GM19328 (cell line): Measurements from ENCODE around the gene SFSWAP.
A peak's percentile ranks its signal among the peaks of the same experiment; 100 is the strongest.
"Not testable (repeated sequence)": the region's sequence is repeated elsewhere in the genome, so short reads cannot be mapped to it uniquely, and the experiment has no call there.

Source experiments
- ATAC-seq: cut with Tn5 transposase; IDR thresholded peaks from one replicate; pipeline ENCODE4 v1.9.1; 2021; ENCODE audit warnings: mild to moderate bottlenecking, moderate library complexity; ENCODE audit not compliant: unreplicated experiment

SFSWAP gene

GRCh38 chr12:131805421-131805820 lies 94.5 kb downstream of the SFSWAP start:
- no peak for ATAC-seq

DNA sequence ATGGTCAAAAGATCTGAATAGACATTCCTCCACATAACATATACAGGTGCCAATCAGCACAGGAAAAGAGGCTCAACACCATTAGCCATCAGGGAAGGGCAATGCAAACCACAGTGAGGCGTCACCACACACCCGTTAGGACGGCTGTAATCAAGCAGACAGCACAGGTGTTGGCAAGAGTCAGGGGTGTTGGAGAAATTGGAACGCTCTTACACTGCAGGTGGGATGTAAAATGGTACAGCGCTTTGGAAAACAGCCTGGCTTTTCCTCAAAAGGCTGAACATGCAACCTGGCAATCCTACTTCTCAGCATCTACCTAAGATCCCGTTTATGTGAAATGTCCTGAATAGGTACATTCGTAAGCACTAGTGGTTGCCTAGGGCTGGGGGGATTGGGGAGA lies 95.8 kb downstream of the SFSWAP start:
- ATAC-seq, result no peak

DNA sequence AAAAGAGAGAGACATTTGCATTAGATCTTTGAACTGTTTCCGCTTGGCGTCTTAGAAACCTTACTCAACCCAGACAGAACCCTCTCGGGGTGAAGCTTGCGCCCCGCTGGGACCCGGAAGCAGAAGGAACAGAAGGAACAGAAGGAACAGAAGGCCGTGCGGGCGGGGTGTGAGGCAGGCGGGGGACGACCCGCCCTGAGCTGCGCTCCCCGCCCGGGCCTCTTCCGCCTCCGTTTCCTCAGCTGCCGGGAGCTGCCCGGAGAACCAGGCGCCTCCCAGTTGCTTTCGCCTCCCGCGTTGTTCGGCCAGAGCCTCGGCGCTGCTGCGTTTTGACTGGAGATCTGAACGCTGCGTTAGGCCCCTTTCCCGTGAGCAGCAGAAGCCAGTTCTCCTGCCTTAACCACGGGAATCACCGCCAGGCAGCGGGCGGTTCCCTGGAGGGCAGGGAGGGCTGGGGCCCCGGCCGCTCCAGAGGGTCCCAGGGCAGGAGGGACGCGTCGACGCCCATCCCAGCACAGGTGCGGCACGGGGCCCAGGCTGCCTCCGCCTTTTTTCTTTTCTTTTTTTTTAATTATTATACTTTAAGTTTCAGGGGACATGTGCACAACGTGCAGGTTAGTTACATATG lies 98.0 kb downstream of the SFSWAP start:
- peak; percentile 87 for ATAC-seq

- ATAC-seq, result not testable (repeated sequence)
Observed at GRCh38 chr12:131809476-131810254, 98.8 kb downstream of the SFSWAP start.

DNA sequence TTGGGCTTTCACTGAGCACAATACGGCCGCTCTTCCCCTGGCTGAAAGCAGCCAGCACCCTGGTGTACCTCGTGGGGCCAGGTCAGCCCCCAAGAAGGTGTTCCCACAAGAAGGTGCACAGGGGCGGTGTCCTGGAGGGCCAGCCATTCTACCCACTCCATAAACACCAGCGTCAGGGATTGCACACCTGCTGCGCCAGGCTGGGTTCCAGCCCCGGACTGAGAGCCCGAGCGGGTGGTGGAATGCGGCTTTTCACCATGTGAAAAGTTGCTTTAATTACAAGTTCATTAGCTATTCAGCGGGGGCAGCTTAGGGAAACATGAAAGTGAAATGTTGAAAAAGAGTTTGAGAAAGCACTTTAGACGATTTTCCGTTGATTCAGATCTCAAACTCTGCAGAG lies 99.8 kb downstream of the SFSWAP start:
- ATAC-seq, result no peak

DNA sequence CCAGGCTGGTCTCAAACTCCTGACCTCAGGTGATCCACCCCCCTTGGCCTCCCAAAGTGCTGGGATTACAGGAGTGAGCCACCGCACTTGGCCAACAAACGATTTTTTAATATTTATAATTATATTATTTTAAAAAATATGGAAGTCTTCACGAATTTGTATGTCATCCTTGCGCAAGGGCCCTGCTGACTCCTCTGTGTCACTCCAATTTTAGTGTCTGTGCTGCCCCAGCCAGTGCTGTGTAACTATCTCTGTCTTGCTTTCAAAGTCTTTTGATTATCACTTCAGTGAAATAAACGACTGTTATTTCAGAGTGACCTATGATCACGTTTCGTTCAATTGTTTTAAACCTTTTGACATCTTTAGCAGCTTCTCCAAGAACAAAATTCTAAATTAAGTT lies 104.2 kb downstream of the SFSWAP start:
- no peak for ATAC-seq

GRCh38 chr12:131816495-131816894 lies 105.6 kb downstream of the SFSWAP start:
- no peak for ATAC-seq

- no peak for ATAC-seq
Observed at GRCh38 chr12:131817241-131817640, 106.4 kb downstream of the SFSWAP start.

GRCh38 chr12:131818821-131819585 lies 108.1 kb downstream of the SFSWAP start:
- no peak for ATAC-seq

GRCh38 chr12:131824450-131824849 lies 113.6 kb downstream of the SFSWAP start:
- no peak for ATAC-seq

GRCh38 chr12:131825146-131825892 lies 114.4 kb downstream of the SFSWAP start:
- no peak for ATAC-seq

GRCh38 chr12:131826097-131826928 lies 115.4 kb downstream of the SFSWAP start:
- no peak for ATAC-seq

DNA sequence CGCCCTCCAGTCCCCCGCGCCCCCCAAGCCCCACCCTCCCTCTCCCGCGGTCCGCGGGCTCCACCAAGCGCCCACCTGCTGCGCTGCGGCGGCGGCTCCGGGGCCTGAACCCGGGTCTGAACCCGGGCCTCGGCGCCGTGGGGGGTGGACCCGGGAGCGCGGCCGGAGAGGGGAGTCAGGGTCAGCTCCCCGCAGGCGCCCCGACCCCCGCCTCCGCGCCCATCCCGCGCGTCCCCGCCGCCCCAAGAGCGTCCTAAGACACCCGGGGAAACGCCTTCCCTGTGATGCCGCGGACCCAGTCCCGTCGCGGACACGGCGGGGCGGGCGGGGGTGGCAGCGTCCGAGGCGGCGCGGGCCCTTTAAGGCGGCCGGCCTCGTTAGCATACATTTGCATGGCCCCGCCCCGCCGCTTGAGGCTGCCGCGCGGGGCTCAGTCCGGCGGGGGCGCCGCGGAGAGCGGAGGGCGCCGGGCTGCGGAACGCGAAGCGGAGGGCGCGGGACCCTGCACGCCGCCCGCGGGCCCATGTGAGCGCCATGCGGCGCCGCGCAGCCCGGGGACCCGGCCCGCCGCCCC lies 117.2 kb downstream of the SFSWAP start, which contains the start of gene MMP17:
TSS of gene MMP17 (plus strand) at position 433 of the 574 bp plus-strand sequence. CDS start at position 535, 102 bp downstream.
- ATAC-seq, result peak; percentile 44

GRCh38 chr12:131828671-131829355 lies 117.9 kb downstream of the SFSWAP start:
- ATAC-seq, result no peak

DNA sequence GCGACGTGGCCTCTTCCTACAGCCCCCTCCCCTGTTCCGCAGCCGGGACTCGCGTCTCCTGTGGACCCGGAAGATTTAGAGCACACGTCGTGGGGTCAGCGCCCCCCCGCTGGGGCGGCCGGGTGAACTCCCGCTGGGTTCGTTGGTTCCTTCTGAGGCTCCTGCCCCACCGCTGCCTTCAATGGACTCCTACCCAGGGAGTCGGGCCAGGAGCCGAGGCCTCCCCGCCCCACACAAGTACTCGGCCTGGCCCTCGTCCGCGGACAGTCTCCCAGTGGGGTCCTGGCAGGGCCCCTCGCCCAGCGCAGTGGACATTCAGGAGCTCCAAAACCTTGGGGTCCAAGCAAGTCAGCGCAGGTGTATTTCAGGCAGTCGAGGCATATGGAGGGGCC lies 118.5 kb downstream of the SFSWAP start:
- ATAC-seq, result no peak

- ATAC-seq, result no peak
Observed at GRCh38 chr12:131829791-131830334, 119.0 kb downstream of the SFSWAP start.

- ATAC-seq, result no peak
Observed at GRCh38 chr12:131830335-131830913, 119.5 kb downstream of the SFSWAP start.

- no peak for ATAC-seq
Observed at GRCh38 chr12:131830914-131831571, 120.2 kb downstream of the SFSWAP start.
